HG02885 (cell line): Measurements from ENCODE around the gene NCOA6.

ENCODE experiments used
- ATAC-seq: cut with Tn5 transposase; IDR thresholded peaks from one replicate; pipeline ENCODE4 v1.9.1; 2021; ENCODE audit warnings: mild to moderate bottlenecking; ENCODE audit not compliant: unreplicated experiment, poor library complexity

NCOA6 gene

DNA sequence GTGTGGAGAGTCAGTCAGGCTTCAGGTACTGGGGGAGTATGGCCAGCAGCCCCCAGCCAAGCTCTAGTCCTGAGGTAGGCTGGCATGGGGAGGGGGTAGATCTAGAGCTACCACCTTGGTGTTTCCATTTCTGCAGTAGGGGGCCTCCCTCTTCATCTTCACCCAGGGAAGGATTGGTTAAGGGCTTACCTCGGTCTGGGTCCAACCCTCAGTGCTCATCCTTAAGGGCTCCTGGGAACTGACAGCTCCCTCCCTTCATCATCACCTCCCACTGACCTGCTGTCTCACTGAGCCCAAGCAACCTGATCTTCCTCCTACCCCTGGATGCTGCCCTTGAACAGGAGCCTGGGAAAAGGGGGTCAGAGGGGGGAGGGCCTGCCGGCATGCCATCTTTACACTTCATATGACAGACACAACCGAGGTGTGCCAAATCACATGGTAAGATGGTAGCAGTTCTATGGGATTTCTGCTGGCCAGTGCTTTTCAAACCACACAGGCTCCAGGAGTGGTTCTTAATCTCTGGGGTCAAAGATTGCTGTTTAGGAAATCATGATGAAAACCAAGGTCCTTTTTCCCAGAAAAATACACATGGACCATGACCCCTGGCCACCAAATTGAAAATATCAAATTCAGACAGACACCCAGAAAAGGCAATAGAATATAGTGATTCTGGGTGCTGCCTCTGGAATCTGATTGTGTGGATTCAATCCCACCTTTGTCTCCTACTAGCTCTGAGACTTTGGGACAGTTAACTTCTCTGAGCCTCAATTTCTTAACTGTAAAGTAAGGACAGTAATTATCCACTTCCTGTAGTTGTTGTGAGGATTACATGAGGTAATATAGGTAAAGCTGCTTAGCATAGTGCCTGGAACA is 118.3 kb downstream of the NCOA6 start:
- no peak for ATAC-seq

DNA sequence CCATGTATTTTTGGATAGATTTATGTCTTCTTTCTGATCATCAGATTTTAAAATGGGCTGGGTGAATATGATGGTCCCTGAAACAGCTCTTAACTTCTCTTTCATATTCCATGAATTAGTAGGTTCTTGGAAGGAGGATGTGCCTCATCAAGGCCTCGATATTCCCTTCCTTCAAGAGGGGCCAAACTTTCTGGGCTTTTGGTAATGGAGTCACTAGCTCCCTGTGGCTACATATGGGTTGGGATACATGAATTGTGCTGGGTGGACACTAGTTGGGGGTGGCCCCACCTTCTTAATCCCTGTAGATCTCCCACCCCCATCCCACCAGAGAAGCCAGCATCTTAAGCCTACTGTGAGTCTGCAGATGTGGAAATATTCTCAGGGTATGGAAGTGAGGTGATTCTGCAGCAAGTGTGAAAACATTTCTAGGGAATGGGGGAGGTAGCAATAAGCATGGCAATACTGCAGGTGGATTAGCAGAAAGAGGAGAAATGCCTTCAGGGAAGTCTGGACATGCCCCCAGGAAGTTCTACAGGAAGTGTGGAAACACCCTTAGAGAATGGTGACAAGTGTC is 119.1 kb downstream of the NCOA6 start:
- ATAC-seq: no peak

DNA sequence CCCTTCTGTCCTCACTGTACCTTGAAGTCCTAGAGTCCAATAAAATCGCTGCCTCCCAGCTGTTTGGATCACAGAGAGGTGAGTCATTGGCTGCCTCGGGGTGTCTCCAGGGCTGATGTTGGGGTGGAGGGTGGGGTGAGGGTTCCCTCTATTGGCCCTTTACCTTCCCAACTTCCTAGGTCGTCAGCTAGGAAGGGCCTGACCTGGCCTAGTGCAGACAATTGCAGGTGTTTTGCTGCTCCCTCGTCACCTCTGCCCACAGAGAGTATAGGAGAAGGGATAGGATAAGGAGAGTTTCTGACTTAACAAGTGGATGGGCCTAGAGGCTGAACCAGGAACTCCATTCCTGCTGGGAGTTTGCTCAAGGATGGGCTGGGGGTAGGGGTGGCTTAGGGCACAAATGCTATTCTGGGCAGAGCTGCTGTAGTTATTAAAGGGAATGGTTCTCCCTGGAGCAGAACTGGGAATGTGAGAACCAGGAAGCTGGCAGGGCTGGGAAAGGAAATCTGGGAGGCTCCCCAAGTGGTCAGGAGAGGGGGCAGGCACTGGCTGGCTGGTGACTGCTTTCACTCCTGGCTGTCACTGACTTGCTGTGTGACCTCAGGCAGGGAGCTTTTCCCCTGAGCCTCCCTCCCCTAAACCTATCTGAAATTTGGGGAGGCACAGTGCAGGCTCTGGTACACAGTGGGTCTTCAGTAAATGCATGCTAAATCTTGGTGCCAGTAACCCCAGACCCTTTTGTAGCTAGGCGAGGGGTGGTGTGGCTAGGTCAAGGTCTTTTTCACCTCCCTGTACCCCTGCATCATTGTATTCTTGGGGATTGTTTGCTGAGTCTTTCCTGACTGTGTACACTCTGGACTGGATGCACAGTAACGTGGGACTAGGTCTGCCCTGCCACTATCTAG is 119.8 kb downstream of the NCOA6 start:
- ATAC-seq: no peak

DNA sequence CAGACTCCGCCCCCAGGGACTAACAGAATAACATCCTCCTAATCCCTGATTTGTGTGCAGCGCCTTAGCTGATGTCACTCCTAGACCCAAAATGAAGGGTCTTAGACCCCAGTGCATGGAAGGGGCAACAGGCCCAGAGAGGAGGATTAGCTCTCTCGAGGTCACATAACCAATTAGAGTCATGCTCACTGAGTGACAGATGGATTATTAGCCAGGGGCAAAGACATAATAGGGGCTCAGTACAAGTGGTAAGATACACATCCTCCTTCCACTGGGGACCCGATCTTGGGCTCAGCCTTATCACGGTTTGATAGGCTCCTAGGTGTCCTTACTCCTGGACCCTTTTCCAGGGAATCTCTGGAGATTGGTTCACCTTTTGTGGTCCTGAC is 120.4 kb downstream of the NCOA6 start:
- no peak for ATAC-seq

DNA sequence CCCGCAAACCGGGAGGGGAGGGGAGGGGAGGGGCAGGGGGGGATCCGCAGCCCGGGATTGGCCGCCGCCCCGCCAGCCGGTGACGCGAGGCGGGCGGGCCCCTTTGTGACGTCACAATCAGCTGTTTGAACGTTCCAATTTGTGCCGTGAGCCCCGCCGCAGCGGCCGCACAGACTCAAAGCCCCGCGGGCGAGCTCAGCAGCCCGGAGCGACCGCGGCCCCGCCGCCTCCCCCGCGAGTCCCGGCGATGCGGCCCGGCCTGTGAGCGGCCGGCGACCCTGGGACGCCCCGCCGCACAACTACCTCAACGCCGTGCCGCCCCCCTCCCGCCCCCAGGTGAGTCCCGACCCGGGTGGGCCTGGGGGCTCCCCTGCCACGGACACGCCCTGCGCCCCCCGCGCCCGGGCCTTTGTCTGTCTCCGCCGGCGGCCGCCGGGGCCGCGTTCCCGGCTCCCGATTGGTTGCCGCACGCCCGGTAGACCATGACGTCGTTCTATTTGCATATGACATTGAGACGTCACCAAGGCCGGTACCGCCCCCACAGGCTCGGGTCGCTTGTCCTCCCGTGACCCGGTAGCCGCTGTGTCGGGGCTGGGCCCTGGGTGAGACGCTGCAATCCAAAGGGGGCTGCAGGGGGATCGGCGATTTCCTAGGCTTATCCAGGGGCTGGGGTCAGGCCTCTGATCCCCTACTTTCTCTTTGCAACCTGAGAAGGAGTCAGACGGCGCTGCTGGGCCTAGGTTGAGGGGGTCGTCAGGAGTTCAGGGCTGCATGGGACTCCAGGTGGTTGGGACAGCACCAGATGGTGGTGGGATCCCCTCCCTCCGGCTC is 121.1 kb downstream of the NCOA6 start, which contains the start of gene TP53INP2:
Gene TP53INP2, plus strand, starts transcription at position 168 of the 831 bp plus-strand sequence. CDS start 4,396 bp downstream, outside the sequence.
- peak; percentile 68 for ATAC-seq

DNA sequence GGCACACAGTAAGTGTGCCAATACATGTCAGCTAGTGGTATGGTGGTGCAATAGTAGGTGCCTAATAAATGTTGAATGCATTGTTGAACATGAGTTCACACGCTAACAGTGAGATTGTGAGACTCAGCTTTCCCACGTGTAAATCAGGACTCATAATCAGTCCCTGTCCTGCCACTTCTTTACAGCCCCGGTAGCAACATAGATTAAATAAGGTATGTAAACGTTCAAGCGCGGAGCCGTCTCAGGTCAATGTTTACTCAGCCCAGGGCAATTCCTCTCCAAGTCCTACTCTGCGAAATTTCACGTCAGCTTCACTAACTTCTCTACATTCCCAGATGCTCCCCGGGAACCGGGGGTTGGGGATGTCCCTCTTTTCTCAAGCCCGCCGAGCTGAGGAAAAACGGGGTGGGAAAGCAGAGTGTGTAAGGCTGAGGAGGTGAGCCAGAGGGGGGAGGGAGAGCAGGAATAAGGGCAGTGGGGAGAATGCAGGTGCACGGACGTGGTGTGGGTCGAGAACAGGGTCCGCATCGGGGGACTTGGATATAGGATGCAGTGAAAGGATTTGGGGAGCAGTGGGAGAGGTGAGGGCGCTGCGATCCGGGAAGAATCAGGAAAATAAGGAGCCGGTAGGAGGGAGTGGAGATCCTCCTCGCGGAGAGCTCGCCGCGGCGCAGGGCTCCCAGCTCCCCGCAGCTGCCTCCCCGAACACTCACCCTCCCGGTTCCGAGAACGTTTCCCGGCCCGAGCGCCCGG is 121.9 kb downstream of the NCOA6 start:
- no peak for ATAC-seq

DNA sequence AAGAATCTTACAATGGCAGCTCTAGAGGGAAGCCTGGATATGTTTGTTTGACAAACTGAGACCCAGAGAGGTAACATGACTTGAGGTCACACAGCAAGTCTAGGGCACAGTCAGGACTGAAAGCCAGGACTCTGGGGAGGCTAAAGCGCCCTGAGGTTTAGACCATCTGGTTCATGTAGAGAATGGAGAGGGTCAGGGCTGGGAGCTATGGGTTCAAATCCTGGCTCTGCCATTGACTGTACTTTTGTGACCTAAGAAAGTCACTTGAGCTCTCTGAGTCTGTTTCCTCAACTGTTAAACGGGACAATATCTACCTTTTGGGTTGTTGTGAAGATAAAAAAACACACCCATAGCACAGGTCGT is 122.4 kb downstream of the NCOA6 start:
- no peak for ATAC-seq

DNA sequence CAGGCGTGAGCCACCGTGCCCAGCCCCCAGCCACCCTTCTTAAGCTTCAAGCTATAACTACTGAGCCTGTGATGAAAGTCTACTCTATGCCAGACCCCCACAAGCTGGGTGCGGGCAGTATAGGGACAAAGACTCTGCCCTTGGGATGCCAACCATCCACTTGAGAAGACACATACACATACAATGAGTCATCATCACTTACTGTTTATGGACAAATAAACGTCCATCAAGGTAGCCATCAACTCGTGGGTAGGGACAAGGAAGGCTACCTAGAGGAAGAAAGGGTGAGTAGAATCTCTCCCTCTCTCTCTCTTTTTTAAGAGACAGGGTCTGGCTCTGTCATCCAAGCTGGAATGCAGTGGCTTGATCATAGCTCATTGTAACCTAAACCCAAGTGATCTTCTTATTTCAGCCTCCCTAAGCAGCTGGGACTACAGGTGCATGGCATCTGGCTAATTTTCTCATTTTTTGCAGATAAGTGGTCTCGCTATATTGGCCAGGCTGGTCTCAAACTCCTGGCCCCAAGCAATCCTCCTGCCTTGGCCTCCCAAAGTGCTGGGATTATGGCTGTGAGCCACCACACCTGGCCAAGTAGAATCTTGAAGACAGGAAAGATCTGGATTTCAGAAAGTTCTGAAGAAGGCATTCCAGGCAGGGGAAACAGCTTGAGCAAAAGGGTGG is 123.9 kb downstream of the NCOA6 start:
- ATAC-seq: no peak

DNA sequence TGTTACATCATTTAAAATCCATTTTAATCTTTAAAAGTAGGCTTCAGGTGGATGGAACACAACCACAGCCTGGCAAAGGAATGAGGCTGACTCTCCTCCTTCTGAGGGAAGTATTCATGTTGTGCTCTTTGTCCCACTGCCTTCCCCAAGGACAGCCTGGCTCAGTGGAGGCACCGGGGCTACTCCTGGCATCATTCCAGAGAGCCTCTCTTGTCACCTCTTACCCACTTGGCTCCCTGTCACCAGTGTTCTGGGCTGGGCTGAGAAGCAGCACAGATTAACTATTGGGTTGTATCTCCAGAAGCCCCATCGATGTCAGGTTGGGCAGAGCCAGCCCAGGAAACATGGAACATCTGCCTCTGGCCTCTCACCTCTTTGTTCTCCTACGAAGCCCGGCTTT is 132.0 kb downstream of the NCOA6 start:
- no peak for ATAC-seq

DNA sequence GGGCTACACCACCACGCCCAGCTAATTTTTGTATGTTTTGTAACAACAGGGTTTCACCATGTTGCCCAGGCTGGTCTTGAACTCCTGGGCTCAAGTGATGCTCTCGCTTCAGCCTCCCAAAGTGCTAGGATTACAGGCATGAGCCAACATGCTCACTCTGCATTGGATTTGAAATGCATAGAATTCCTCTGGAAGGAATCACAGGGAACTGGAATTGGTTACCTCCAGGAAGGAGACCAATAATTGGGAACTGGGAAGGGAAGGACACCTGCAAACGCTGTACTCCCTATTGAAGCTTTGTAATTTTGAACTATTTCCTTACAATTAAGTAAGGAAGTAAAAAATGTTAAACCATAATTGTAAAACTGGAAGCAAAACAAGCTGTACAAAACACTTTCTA is 133.6 kb downstream of the NCOA6 start:
- ATAC-seq: no peak

DNA sequence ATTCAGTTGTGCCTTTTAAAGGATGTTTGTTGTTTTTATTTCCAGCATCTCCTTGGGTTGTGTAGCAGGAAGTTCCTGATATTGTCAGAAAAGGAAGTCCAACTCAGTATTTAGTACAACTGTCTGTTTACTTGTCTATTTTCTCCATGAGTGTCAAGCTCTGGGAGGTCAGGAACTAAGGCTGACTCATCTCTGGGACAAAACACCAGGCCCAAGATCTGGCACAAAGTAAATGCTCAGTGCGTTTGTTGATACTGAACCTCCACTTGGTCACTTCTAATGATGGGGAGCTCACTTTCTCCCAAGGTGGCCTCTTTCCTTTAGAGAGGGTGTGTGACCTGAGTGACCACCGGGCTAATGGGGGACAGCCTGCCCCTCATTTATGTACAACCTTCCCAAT is 136.0 kb downstream of the NCOA6 start:
- ATAC-seq: no peak

DNA sequence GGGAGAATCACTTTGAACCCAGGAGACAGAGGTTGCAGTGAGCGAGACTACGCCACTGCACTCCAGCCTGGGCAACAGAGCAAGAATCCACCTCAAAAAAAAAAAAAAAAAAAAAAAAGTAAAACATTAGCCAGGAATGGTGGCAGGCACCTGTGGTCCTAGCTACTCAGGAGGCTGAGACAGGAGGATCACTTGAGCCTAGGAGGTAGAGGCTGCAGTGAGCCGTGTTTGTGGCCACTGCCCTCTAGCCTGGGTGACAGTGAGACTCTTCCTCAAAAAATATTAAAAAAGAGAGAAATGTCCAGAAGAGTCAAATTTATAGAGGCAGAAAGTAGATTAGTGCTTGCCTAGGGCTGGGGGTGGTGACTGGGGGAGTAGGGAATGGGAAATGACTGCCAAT is 141.8 kb downstream of the NCOA6 start:
- no peak for ATAC-seq

DNA sequence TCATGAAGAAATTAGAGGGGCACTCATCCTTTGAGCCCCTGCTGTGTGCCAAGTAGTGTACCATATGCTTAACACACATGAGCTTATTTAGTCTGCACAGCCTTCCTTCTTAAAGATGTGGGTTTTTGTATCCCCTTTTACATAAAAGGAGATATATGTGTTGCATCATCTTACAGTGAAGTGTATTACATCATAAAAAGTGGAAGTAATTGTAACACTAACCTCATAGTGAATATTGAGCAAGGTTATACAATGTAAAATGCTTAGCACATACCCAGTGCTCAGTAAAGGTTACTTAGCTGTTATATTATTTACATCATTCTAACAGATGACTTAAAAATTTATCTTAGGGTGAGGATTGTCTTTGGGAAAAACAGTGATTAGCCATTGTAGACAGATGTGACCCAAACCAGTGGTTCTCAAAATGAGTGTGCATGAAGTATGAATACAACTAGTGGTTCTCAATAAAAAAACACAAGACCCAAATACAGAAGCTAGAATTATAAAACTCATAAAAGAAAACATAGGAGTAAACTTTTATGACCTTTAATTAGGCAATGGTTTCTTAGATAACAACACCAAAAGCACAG is 144.8 kb downstream of the NCOA6 start:
- ATAC-seq: no peak

DNA sequence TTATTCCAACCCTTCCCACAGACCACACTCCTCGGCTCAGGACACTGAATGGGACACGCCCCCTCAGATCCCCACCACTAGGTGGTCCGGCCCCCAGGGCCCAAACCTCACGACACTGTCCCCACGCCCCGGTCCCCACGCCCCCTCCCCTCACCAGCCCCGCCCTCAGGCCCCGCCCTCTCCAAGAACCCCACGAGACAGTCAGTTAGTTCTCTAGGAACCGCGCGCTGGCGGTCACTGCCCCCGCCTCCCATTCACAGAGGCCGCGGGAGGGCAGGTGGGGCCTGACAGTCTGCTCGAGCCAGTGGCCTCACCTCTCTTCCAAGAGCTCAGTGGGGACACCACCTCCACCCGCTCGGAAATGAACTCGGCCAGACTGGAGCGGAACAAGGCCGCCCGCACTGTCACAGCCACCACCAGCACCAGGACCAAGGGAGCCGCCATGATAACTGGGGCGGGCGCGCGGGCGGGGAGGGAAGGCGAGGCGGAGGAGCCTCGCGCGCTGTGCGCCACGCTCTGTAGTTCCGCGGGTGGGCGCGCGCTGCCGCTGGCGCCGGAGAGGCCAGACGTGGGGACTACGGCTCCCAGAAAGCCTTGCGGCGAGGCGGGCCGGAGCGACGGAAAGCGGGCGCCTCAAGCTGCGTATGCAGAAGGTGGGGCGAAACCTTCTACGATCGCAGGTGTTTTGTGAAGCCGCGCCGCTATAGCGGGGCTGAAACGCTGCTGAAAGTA is 148.6 kb downstream of the NCOA6 start, which contains the start of gene PIGU:
Gene PIGU, minus strand, starts transcription at position 451 of the 732 bp plus-strand sequence. Its CDS starts 7 bp downstream, at position 444.
- peak; percentile 96 for ATAC-seq

DNA sequence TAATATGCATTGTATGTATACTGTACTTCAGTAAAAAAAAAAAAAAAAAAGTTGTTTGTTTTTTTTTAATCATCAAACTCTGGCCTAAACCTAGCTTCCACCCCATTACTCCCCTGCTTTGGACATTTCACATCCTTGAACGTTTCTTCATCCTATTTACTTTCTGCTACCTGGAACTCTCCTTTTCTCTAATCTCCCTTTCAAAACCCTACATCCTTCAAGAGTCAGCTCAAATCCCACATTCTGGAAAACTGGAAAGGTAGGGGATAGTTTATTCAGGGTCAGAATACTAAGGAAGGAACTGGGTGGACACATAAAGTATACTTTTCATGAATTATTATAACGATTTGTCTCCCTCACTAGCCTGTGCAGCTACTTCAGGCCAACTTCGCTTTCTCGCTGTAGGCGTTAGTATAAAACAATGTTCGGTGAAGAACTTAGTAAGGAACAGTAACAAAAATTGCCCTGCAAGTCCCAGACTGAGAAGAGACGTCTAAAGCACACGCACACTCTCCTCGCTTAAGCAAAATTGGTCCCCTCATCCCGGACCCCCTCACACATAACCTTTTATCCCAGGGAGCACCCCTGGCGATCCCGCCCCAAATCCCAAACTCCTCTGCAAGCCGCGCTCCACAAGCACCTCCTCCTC is 149.3 kb downstream of the NCOA6 start:
- ATAC-seq: no peak

DNA sequence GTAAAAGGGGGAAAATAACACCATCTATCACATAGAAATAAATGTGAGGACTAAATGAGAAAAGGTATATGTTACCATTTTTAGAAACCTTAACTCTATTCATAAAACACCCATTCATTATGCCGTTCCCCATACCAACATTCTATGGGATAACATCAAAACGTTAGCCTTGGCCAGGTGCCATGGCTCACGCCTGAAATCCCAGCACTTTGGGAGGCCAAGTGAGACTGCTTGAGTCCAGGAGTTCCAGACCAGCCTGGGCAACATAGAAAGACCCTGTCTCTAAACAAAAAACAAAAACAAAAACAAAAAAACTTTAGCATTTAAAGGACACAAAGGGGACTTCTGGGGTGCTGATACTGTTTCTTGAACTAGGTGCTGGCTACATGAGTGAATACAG is 149.9 kb downstream of the NCOA6 start:
- no peak for ATAC-seq

DNA sequence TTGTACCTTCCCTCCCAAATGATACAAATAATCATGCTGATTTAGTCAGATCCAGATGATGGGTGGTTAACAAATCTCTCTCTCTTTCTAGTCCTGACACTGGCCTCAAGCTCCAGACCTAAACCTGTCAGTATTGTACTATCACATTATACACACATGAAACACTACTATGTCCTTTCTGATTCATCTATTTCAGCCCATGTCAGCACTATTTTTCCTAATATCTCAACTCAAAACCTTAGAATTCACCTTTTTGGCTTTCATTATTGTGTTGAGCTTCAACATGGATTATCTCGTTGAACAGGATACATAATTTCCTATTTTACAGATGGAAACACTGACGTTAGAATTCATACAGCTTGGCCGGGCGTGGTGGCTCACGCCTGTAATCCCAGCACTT is 152.0 kb downstream of the NCOA6 start:
- ATAC-seq: no peak
